K562 (cell line): ENCODE data around the gene SLC12A3. TPM values are rescaled to one million over a fixed set of nuclear protein-coding genes. Genes with fewer than 3 reads are reported as not detected.

Source experiments
- CREBBP ChIP-seq: IDR thresholded peaks from one replicate; pipeline ENCODE4 v1.6.1; 2012; ENCODE audit warnings: low read depth, mild to moderate bottlenecking, control low read depth, inconsistent platforms, low read length
- HNRNPH1 ChIP-seq: fragments of 200-400 bp; formaldehyde crosslinking; optimal IDR thresholded peaks from 2 replicates; pipeline ENCODE3; 2017; ENCODE audit warnings: low read depth, mild to moderate bottlenecking, low read length, moderate library complexity
- KAT2B ChIP-seq: IDR thresholded peaks from one replicate; pipeline ENCODE4 v1.6.1; 2012; ENCODE audit warnings: low read depth, mild to moderate bottlenecking, control low read depth, inconsistent platforms, low read length, moderate library complexity
- KDM1A ChIP-seq, 2 experiments: fragments of 450-650 bp; IDR thresholded peaks; 2 replicates each; pipeline ENCODE4 v1.6.1; 2016; ENCODE audit warnings: mild to moderate bottlenecking in 2 of 2
- MEF2D ChIP-seq: conservative IDR thresholded peaks from 2 replicates; pipeline ENCODE4 v1.6.1; 2016; ENCODE audit warnings: low read depth, missing genetic modification characterization, missing compliant biosample characterization
- MYC ChIP-seq, 2 experiments: fragments of 250-450 bp in 1 of 2; sonication (Bioruptor Pico) in 1 of 2; IDR thresholded peaks; 2 replicates each; pipeline versions ENCODE4 v1.5.1 to v1.6.1; 2012 to 2021; ENCODE audit warnings: low read depth in 2 of 2, borderline replicate concordance in 1 of 2, improper control_type of control experiment in 1 of 2, low read length in 1 of 2, mild to moderate bottlenecking in 1 of 2, moderate library complexity in 1 of 2
- OTX1 ChIP-seq: fragments of 450-650 bp; formaldehyde crosslinking; IDR thresholded peaks from 2 replicates; pipeline ENCODE4 v1.4.0; 2022; ENCODE audit warnings: mild to moderate bottlenecking
- RBM17 ChIP-seq: fragments of 200-400 bp; formaldehyde crosslinking; IDR thresholded peaks from 2 replicates; pipeline ENCODE4 v1.6.1; 2017; ENCODE audit warnings: low read depth, mild to moderate bottlenecking, low read length, borderline replicate concordance
- RBM25 ChIP-seq: fragments of 200-400 bp; formaldehyde crosslinking; IDR thresholded peaks from 2 replicates; pipeline ENCODE4 v1.6.1; 2018; ENCODE audit warnings: low read length, low read depth, moderate library complexity; ENCODE audit not compliant: severe bottlenecking
- SMARCC2 ChIP-seq: fragments of 450-650 bp; IDR thresholded peaks from 2 replicates; pipeline ENCODE4 v1.6.1; 2017; ENCODE audit warnings: antibody characterized with exemption, moderate library complexity, mild to moderate bottlenecking, low read depth
- SMARCE1 ChIP-seq: fragments of 450-650 bp; IDR thresholded peaks from 2 replicates; pipeline ENCODE4 v1.7.1; 2016; ENCODE audit warnings: mild to moderate bottlenecking
- ZBTB1 ChIP-seq: sonication (generic); formaldehyde crosslinking; IDR thresholded peaks from 2 replicates; pipeline ENCODE4 v1.8.1; 2023; ENCODE audit warnings: missing genetic modification reagents, low read depth, mild to moderate bottlenecking, borderline replicate concordance
- ZNF436 ChIP-seq: fragments of 250-450, 450-650 bp; sonication (Bioruptor Pico); formaldehyde crosslinking; IDR thresholded peaks from 2 replicates; pipeline ENCODE4 v1.7.0; 2020; ENCODE audit warnings: mild to moderate bottlenecking
- polyA plus RNA-seq, 8 experiments: library from polyadenylated mRNA; depleted of rRNA in 4 of 8; stranded (reverse) in 5 of 8; unstranded in 3 of 8; fragments of >200 nt; fragmentation: Nextera tagmentation in 2 of 8; fragmentation: Illumina TruSeq in 1 of 8; extraction: Ambion mirVana in 2 of 8; extraction: Trizol in 1 of 8; gene quantifications; 2 replicates each; pipeline versions ENCODE4 v1.2.1 to v1.2.3, GENCODE V29; 2011 to 2014; ENCODE audit warnings: inconsistent platforms in 1 of 8, missing spikeins in 1 of 8
- total RNA-seq, 7 experiments: library from RNA; depleted of rRNA in 6 of 7; stranded (reverse); fragments of >200 nt in 6 of 7; fragmentation: Illumina TruSeq in 2 of 7; extraction: Trizol in 2 of 7; gene quantifications; 2 replicates each; pipeline versions ENCODE4 v1.2.1 to v1.2.3, GENCODE V29; 2011 to 2021; ENCODE audit warnings: low replicate concordance in 1 of 7
- TF ChIP-seq, protein P1 (sequence below): fragments of 200-400 bp; formaldehyde crosslinking; IDR thresholded peaks from 2 replicates; pipeline ENCODE4 v1.6.1; 2017; ENCODE audit warnings: mild to moderate bottlenecking, low read depth, low read length, moderate library complexity
- TF ChIP-seq, protein P2 (sequence below): IDR thresholded peaks from 3 replicates; pipeline ENCODE4 v1.6.1; 2011; ENCODE audit warnings: borderline replicate concordance, mild to moderate bottlenecking; ENCODE audit not compliant: insufficient read length, insufficient read depth

The SLC12A3 gene
- total and polyA plus RNA-seq, 9 of the 15 experiments (the other 6 are each of a cell fraction or from before 2014, with no cell fraction given) = not detected

- TF ChIP-seq, protein P1, sequence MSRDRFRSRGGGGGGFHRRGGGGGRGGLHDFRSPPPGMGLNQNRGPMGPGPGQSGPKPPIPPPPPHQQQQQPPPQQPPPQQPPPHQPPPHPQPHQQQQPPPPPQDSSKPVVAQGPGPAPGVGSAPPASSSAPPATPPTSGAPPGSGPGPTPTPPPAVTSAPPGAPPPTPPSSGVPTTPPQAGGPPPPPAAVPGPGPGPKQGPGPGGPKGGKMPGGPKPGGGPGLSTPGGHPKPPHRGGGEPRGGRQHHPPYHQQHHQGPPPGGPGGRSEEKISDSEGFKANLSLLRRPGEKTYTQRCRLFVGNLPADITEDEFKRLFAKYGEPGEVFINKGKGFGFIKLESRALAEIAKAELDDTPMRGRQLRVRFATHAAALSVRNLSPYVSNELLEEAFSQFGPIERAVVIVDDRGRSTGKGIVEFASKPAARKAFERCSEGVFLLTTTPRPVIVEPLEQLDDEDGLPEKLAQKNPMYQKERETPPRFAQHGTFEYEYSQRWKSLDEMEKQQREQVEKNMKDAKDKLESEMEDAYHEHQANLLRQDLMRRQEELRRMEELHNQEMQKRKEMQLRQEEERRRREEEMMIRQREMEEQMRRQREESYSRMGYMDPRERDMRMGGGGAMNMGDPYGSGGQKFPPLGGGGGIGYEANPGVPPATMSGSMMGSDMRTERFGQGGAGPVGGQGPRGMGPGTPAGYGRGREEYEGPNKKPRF = no peak
- TF ChIP-seq ZNF436 = no peak
- peak; percentile 64 for TF ChIP-seq RBM25
- no peak for TF ChIP-seq OTX1 (CRISPR knock-in tag)
- TF ChIP-seq MEF2D (tag) = no peak
- TF ChIP-seq KDM1A (IDR thresholded peaks at IDR 0.05) = 0 out of 4 replicates have a peak, but pooled peaks have one; percentile 22 to 33
- TF ChIP-seq HNRNPH1 = no peak
- TF ChIP-seq MYC (IDR thresholded peaks at IDR 0.05; ENCODE audit: low read depth, low read length) = no peak
- TF ChIP-seq MYC (CRISPR knock-in tag; IDR thresholded peaks at IDR 0.05; ENCODE audit: borderline replicate concordance, low read depth) = no peak
- no peak for TF ChIP-seq ZBTB1 (CRISPR knock-in tag)
- no peak for TF ChIP-seq SMARCE1
- TF ChIP-seq KAT2B = no peak
- no peak for TF ChIP-seq SMARCC2
- no peak for TF ChIP-seq CREBBP
- TF ChIP-seq RBM17 = no peak
- TF ChIP-seq, protein P2, sequence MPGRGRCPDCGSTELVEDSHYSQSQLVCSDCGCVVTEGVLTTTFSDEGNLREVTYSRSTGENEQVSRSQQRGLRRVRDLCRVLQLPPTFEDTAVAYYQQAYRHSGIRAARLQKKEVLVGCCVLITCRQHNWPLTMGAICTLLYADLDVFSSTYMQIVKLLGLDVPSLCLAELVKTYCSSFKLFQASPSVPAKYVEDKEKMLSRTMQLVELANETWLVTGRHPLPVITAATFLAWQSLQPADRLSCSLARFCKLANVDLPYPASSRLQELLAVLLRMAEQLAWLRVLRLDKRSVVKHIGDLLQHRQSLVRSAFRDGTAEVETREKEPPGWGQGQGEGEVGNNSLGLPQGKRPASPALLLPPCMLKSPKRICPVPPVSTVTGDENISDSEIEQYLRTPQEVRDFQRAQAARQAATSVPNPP = no peak
Observed at GRCh38 chr16:56865394-56866062, 521 bp downstream of the SLC12A3 start (continued).
